ENCODE measurements around the gene APBB1.

APBB1 gene

GRCh38 chr11:6353367-6353987, 65.4 kb downstream of the APBB1 start:
- peak in 20 of 51 donors; percentile 2 to 26 (median 8) for DNase-seq

- DNase-seq: no peak
These were observed 67.0 kb downstream of the APBB1 start for GRCh38 chr11:6351782-6352382.

- DNase-seq: no peak
These were observed 68.4 kb downstream of the APBB1 start for GRCh38 chr11:6350486-6350885.

- DNase-seq: no peak
These were observed 68.9 kb downstream of the APBB1 start for GRCh38 chr11:6350043-6350442.

GRCh38 chr11:6345366-6345765, 73.5 kb downstream of the APBB1 start:
- no peak for DNase-seq

Measured in hypothalamus (tissue), 51 donors.